GM21390 (cell line): Measurements from ENCODE around the gene SNCB.

Experiments used
- ATAC-seq: cut with Tn5 transposase; IDR thresholded peaks from one replicate; pipeline ENCODE4 v1.9.1; 2021; ENCODE audit not compliant: unreplicated experiment

SNCB gene

GRCh38 chr5:176625512-176625911, 4.8 kb downstream of the SNCB start:
- ATAC-seq = no peak

DNA sequence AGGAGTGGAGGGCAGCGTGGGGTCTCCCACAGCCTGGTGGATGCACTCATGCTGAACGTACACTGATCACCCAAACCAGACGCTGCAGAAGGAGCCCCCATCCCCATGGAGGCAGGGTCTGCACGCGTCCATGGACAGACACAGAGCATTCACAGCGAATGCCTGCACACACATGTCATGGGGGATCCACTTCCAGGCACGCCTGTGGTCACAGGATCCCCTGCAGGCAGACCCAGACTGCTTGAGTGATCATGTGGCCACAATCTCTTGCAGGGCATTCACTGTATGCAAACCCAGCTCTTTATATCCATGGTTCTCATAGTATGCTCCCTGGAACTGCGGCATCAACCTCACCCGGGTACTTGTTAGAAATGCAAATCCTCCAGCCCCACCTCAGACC, 5.4 kb downstream of the SNCB start:
- ATAC-seq = no peak

DNA sequence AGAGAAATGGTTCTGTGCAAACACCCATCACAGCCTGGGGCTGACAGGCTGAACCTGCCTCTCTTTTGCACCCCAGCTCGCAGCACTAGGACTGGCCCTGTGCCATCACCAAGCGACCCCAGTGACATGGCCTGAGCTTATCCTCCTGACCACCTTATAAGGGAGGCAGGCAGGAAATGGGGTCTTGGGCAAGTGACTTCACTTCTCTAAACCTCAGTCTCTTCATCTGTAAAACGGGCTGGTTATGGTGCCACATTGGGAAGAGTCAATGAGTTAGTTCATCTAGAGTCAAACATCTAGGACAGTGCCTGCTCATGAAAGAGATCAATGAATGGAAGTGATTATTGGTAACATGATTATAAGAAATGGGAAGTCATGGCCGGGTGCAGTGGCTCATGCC, 6.2 kb downstream of the SNCB start:
- no peak for ATAC-seq

DNA sequence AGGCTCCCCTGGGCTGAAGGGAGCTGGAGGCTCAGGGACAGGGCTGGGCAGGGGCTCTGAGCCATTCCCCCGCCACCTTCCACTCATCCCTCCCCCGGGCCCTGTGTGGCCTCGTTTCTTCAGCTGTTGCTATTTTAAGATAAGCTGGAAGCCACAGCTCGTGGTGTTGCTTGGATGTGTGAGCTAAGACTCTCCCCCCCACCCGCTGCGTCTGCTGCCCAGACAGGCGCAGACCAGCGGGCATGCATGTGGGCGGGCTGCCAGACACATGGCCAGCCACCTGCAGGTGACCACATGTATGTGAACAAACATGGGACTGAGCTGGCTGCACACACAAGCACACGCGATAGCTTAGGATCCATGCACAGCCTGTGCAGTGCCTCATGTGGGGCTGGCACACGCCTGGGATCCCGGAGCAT, 8.7 kb downstream of the SNCB start:
- ATAC-seq = no peak

GRCh38 chr5:176620333-176620981, 9.9 kb downstream of the SNCB start:
- ATAC-seq = no peak

- ATAC-seq = no peak
These were observed 10.6 kb downstream of the SNCB start for GRCh38 chr5:176619569-176620332.

GRCh38 chr5:176619203-176619568, 11.1 kb downstream of the SNCB start:
- ATAC-seq = peak; percentile 89

GRCh38 chr5:176618783-176619182, 11.6 kb downstream of the SNCB start:
- ATAC-seq = no peak

- no peak for ATAC-seq
These were observed 13.8 kb downstream of the SNCB start for GRCh38 chr5:176616511-176616910.

DNA sequence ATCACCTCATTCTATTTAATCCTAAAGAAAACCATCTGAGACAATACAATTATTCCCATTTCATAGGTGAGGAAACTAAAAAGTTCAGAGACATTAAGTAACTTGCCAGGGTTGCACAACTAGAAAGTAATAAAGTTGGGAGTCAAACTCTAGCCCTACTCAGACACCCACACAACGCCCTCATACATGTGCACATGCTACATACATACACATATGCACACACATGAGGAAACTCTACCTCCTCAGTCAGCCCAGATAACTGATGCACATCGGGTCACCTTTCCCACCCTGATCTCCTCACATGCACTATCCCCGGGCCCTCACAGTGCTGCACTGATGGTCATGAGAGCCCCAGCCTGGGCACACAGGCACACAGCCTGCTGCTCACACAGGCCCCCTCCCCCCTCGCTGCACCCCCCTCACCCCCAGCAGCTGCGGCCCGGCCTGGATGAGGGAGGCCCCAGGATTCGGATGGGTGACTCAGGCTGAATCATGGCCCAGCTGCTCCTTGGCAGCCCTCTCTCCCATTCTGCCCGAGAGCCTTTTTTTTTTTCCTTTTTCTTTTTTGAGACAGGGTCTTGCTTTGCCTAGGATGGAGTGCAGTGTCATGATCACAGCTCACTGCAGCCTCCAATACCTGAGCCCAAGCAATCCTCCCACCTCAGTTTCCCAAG, 15.4 kb downstream of the SNCB start:
- ATAC-seq = no peak

GRCh38 chr5:176612855-176613254, 17.5 kb downstream of the SNCB start:
- ATAC-seq = no peak

DNA sequence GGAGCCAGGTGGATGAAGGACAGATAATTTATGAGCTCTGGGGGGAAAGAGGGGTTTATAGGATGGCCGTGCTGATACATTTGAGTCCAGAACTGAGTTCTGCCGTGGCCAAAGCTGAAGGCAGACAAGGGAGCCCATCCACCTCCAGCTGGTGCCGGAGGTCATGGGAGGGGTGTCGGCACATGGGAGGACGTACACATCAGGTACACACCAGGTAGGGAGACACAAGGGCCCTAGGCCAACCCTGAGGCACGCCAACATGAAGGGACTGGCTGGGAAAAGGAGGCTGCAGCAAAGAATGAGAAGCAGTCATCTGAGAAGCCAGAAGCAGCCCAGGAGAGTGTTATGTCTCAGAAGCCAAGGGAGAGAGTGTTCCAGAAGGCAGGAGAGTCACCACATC, 18.3 kb downstream of the SNCB start:
- no peak for ATAC-seq

GRCh38 chr5:176611435-176611834, 18.9 kb downstream of the SNCB start:
- no peak for ATAC-seq

DNA sequence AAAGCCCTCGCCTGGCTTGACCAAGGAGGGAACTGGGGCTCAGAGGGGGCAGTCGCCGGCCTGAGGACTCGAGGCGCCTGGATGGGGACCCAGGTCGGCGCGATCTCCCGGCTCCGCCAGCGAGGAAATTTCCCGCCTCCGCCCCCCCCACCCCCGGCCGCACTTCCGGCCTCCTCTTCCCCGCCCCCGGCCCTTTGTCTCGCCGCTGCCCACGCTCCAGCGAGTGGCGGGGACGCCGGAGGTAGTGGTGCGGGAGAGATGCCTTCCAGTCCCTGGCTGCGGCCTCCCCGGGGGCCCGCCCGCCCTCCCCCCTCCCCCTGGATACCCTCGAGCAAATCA, 19.9 kb downstream of the SNCB start:
- peak; percentile 17 for ATAC-seq

GRCh38 chr5:176609724-176610434, 20.5 kb downstream of the SNCB start, which contains the start of gene GPRIN1:
Gene GPRIN1 (minus strand): TSS chr5:176610156. CDS start chr5:176599834, 10,322 bp downstream.
- peak; percentile 76 for ATAC-seq

DNA sequence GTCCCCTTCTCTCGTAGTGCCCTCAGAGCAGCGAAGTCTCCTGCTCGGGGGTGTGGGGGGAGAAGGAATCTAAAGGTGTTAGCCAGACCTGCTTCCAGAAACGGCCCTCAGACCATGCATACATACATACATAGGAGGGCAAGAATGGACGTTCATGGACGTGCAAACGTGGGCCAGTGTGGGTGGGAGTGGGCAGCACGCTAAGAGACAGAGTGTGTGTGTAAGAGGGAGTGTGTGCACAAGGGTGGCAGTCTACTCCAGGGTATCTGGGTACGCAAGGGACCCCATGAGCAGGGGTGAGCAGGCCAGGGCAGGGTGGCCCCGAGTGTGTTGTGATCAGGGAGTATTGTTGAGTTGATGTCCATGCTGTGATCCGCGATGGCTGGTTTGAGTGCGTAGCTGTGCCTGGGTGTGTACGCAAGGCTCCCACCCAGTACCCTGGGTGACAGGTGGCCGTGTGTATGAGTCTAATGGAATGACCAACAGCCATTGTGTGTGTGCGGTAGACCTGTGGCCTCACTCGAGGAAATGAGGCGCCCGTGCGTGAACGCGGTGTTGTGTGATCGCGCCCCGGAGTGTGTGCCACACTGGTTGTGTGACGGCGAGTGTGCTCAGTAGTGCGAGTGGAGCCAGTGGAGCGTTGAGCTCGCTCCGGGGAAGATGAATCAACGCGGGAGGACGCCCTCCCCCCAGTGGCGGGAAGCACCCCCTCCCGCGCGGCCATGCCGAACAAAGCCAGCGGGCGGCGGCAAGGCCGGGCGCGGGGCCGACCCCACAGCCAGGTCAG, 21.2 kb downstream of the SNCB start:
- peak; percentile 32 for ATAC-seq

DNA sequence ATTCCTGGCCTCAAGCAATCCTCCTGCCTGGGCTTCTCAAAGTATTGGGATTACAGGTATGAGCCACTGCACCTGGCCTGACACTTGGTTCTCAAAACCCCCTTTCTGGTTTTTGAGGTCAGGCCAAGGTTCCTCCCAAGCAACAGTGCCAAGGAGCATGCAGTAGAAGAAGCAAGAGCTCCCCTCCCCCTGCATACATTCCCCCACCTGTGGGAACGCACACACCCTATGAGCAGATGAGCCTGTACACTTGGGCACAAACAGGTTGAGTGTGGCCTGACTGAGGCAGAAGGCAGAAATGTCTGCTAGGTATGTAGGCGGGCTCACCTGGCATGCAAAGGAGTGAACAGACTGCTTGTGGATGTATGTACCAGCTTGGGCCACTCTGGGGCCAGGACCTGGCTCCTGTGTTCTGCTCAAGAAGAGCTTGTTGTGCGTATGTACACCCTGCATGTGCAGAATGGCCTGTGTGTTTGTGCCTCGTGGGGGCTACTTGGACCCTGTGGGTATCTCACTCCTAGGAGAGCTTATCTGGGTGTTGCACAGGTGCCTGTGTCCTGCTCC, 22.1 kb downstream of the SNCB start:
- ATAC-seq = no peak

GRCh38 chr5:176606875-176607274, 23.5 kb downstream of the SNCB start:
- ATAC-seq = no peak

DNA sequence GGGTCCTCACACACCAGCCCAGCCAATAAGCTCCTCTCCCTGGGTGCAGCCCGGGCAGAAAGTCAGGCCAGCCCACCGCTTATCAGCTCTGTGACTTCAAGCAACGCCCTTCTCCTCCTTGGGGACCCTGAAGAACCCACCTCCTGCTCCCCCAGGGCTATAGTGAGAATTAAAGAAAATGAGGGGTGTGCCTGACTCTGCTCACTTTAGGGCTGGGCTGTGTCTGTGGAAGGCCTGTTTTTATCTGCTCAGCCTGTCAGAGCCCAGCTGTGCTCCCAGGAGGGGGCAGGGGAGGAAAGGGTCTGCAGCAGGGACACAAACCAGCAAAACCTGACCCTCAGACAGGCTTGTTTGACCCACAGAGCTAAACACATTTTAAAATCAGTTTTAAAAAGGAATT, 24.3 kb downstream of the SNCB start:
- no peak for ATAC-seq

DNA sequence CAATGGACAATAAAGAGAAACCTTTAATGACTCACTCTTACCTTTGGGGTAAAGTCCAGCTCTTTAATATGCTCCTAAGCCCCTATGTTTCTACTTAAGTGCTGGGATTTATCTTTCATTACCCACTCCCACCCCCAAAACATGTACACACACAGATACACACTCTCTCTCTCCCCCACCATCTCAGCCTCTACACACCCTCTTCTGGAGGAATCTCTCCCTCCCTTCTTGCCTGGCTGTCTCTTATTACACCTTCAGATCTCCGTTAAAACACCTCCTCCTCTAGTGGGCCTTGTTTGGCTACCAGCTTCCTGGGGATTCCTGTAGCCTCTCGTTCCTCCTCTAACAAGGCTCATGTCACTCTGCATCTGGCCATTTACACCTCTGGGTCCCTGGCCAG, 27.2 kb downstream of the SNCB start:
- ATAC-seq = no peak
